Measurements from ENCODE around the gene NT5M. TPM values are rescaled to one million over a fixed set of nuclear protein-coding genes. Genes with fewer than 3 reads are reported as not detected.

The NT5M gene
- total RNA-seq, 1 experiment from 2014 or later = 1.6 TPM

- peak; percentile 53 for DNase-seq (ENCODE audit: low read depth)
Observed at GRCh38 chr17:17354560-17355349, 51.6 kb downstream of the NT5M start.

- DNase-seq (ENCODE audit: low read depth) = no peak
Observed at GRCh38 chr17:17355426-17355825, 52.3 kb downstream of the NT5M start.

GRCh38 chr17:17356149-17356930 is 53.2 kb downstream of the NT5M start:
- peak; percentile 77 for DNase-seq (ENCODE audit: low read depth)

GRCh38 chr17:17356931-17357270 is 53.7 kb downstream of the NT5M start:
- DNase-seq (ENCODE audit: low read depth) = no peak

- no peak for DNase-seq (ENCODE audit: low read depth)
Observed at GRCh38 chr17:17358060-17358751, 55.0 kb downstream of the NT5M start.

- DNase-seq (ENCODE audit: low read depth) = no peak
Observed at GRCh38 chr17:17358866-17359265, 55.7 kb downstream of the NT5M start.

- no peak for DNase-seq (ENCODE audit: low read depth)
Observed at GRCh38 chr17:17359271-17359670, 56.1 kb downstream of the NT5M start.

GRCh38 chr17:17360087-17360730 is 57.0 kb downstream of the NT5M start:
- no peak for DNase-seq (ENCODE audit: low read depth)

GRCh38 chr17:17361543-17361866 is 58.3 kb downstream of the NT5M start:
- no peak for DNase-seq (ENCODE audit: low read depth)

- no peak for DNase-seq (ENCODE audit: low read depth)
Observed at GRCh38 chr17:17361867-17362539, 58.8 kb downstream of the NT5M start.

- no peak for DNase-seq (ENCODE audit: low read depth)
Observed at GRCh38 chr17:17362540-17362930, 59.4 kb downstream of the NT5M start.

- DNase-seq (ENCODE audit: low read depth) = no peak
Observed at GRCh38 chr17:17363638-17364337, 60.6 kb downstream of the NT5M start.

GRCh38 chr17:17364338-17364667 is 61.1 kb downstream of the NT5M start:
- no peak for DNase-seq (ENCODE audit: low read depth)

GRCh38 chr17:17365476-17366110 is 62.4 kb downstream of the NT5M start:
- no peak for DNase-seq (ENCODE audit: low read depth)

- DNase-seq (ENCODE audit: low read depth) = no peak
Observed at GRCh38 chr17:17366235-17366634, 63.1 kb downstream of the NT5M start.

GRCh38 chr17:17366941-17367875 is 64.0 kb downstream of the NT5M start:
- DNase-seq (ENCODE audit: low read depth) = no peak

- DNase-seq (ENCODE audit: low read depth) = no peak
Observed at GRCh38 chr17:17367931-17368330, 64.8 kb downstream of the NT5M start.

GRCh38 chr17:17370711-17371110 is 67.5 kb downstream of the NT5M start:
- no peak for DNase-seq (ENCODE audit: low read depth)

- no peak for DNase-seq (ENCODE audit: low read depth)
Observed at GRCh38 chr17:17372856-17373520, 69.8 kb downstream of the NT5M start.

Measured in M059J (cell line).